Left lobe of liver (tissue), 2 donors: ENCODE results near the gene PPP1R27. TPM values are rescaled to one million over a fixed set of nuclear protein-coding genes. Genes with fewer than 3 reads are reported as not detected.
"Not testable (repeated sequence)": the region's sequence is repeated elsewhere in the genome, so short reads cannot be mapped to it uniquely, and the experiment has no call there.

ENCODE experiments used
- ATAC-seq: fragments of 200-7000 bp; cut with Tn5 transposase; one replicate; pipeline ENCODE4 v1.9.1; 2020; ENCODE audit warnings: mild to moderate bottlenecking, moderate library complexity
- DNase-seq: peaks from one replicate; pipeline ENCODE4 v3.0.0-alpha.2; 2020; ENCODE audit warnings: low spot score
- total RNA-seq: library from RNA; stranded (reverse); gene quantifications from one replicate; pipeline ENCODE4 v1.2.1, GENCODE V29; 2021
- donor health status: DM: no; HTN: no; CAD: no; lungs with moderate emphysema.
- donor health status: DM: no; HTN: yes; CAD: no.

PPP1R27 gene
- total RNA-seq, 1 donor from 2014 or later = not detected

GRCh38 chr17:81842725-81843504, 8.1 kb upstream of the PPP1R27 start:
- DNase-seq (peak; percentile 87), ATAC-seq (peak; percentile 75)

- ATAC-seq (no peak), DNase-seq (no peak)
Observed at GRCh38 chr17:81842378-81842724, 7.5 kb upstream of the PPP1R27 start.

GRCh38 chr17:81841866-81842265, 7.0 kb upstream of the PPP1R27 start:
- ATAC-seq = no peak
- DNase-seq = no peak

GRCh38 chr17:81840826-81841778, 6.3 kb upstream of the PPP1R27 start:
- DNase-seq (no peak), ATAC-seq (peak; percentile 54)

GRCh38 chr17:81840059-81840458, 5.2 kb upstream of the PPP1R27 start:
- not testable (repeated sequence) for DNase-seq, ATAC-seq

- ATAC-seq (no peak), DNase-seq (no peak)
Observed at GRCh38 chr17:81839301-81839700, 4.5 kb upstream of the PPP1R27 start.

GRCh38 chr17:81838753-81839255, 4.0 kb upstream of the PPP1R27 start:
- ATAC-seq = no peak
- no peak for DNase-seq

GRCh38 chr17:81837641-81838040, 2.8 kb upstream of the PPP1R27 start:
- no peak for DNase-seq

GRCh38 chr17:81833921-81834830, 674 bp downstream of the PPP1R27 start:
- ATAC-seq = no peak
- no peak for DNase-seq

More at GRCh38 chr17:81837641-81838040, 2.8 kb upstream of the PPP1R27 start:
- ATAC-seq = no peak

- ATAC-seq = peak; percentile 81
- peak; percentile 98 for DNase-seq
Observed at GRCh38 chr17:81833160-81833920, 1.5 kb downstream of the PPP1R27 start, which contains the start of gene MCRIP1. Gene MCRIP1 (minus strand): TSS chr17:81833291. CDS start chr17:81824506, 8,785 bp downstream.

- DNase-seq (no peak), ATAC-seq (peak; percentile 5)
Observed at GRCh38 chr17:81832608-81833159, 2.2 kb downstream of the PPP1R27 start.

GRCh38 chr17:81831957-81832607, 2.8 kb downstream of the PPP1R27 start:
- DNase-seq (no peak), ATAC-seq (no peak)

GRCh38 chr17:81831563-81831956, 3.3 kb downstream of the PPP1R27 start:
- no peak for DNase-seq
- no peak for ATAC-seq

GRCh38 chr17:81829858-81830257, 5.0 kb downstream of the PPP1R27 start:
- DNase-seq (no peak), ATAC-seq (no peak)

- DNase-seq (no peak), ATAC-seq (no peak)
Observed at GRCh38 chr17:81828656-81829055, 6.2 kb downstream of the PPP1R27 start.

GRCh38 chr17:81825841-81826466, 8.9 kb downstream of the PPP1R27 start:
- DNase-seq (no peak), ATAC-seq (no peak)

- no peak for ATAC-seq
- no peak for DNase-seq
Observed at GRCh38 chr17:81824595-81824994, 10.3 kb downstream of the PPP1R27 start.

GRCh38 chr17:81823820-81824550, 10.9 kb downstream of the PPP1R27 start:
- ATAC-seq (no peak), DNase-seq (no peak)
